H1 (cell line): Measurements from ENCODE around the gene TGFB2.

Experiments used
- ASH2L ChIP-seq: fragments of 200-600, 300-600 bp; sonication (generic); IDR thresholded peaks from one replicate; pipeline ENCODE4 v1.7.1; 2017; ENCODE audit warnings: low read length
- CTCF ChIP-seq, 3 experiments: IDR thresholded peaks; 1 replicate in 2 of 3; 2 replicates in 1 of 3; pipeline versions ENCODE4 v1.5.1 to v1.6.1; 2011; ENCODE audit warnings: low read length in 3 of 3, mild to moderate bottlenecking in 3 of 3, inconsistent platforms in 2 of 3, low read depth in 1 of 3, moderate library complexity in 1 of 3; ENCODE audit not compliant: insufficient read depth in 1 of 3; ENCODE audit errors: control extremely low read depth in 1 of 3
- SUZ12 ChIP-seq: fragments of 200-600 bp; sonication (generic); IDR thresholded peaks from 2 replicates; pipeline ENCODE4 v1.6.1; 2012; ENCODE audit warnings: mild to moderate bottlenecking, inconsistent platforms, low read length, moderate library complexity, mixed read lengths

- TF ChIP-seq ASH2L (peak; percentile 92), SUZ12 (peak; percentile 60; the same call in 1 of the 2 replicates), CTCF (IDR thresholded peaks at IDR 0.05; ENCODE audit: control extremely low read depth in 1 of 3, insufficient read depth in 1 of 3, low read depth in 1 of 3, low read length in 3 of 3) (no peak)
These were observed 696 bp downstream of the TGFB2 start for GRCh38 chr1:218345673-218346390.
